ENCODE results near the gene CHMP5.
A peak's percentile ranks its signal among the peaks of the same experiment; 100 is the strongest.

The CHMP5 gene

GRCh38 chr9:33295571-33295970, 30.7 kb downstream of the CHMP5 start:
- Histone ChIP-seq H3K4me2 (peak overlapping the region; percentile 67), H3K4me3 (IDR thresholded peaks at IDR 0.05; ENCODE audit: insufficient read depth, low read depth, low read length) (no peak overlapping the region), H4K20me1 (ENCODE audit: insufficient read depth) (no peaks in the 10 kb centered on the region), H3K4me1 (ENCODE audit: low read depth, poor library complexity, severe bottlenecking) (peaks cover 86% of the 10 kb centered on the region), H2AFZ (ENCODE audit: low read depth) (no peak overlapping the region), H3K36me3 (ENCODE audit: insufficient read depth) (peaks cover 11% of the 10 kb centered on the region), H3K9ac (no peak overlapping the region), H3K27me3 (ENCODE audit: insufficient read depth, low read depth) (no peaks in the 10 kb centered on the region), H3K27ac (peak overlapping the region; percentile 57; the same call in 1 of the 2 replicates), H3K79me2 (ENCODE audit: insufficient read depth, low read depth) (peaks cover 91% of the 10 kb centered on the region)
- TF ChIP-seq, protein P1, sequence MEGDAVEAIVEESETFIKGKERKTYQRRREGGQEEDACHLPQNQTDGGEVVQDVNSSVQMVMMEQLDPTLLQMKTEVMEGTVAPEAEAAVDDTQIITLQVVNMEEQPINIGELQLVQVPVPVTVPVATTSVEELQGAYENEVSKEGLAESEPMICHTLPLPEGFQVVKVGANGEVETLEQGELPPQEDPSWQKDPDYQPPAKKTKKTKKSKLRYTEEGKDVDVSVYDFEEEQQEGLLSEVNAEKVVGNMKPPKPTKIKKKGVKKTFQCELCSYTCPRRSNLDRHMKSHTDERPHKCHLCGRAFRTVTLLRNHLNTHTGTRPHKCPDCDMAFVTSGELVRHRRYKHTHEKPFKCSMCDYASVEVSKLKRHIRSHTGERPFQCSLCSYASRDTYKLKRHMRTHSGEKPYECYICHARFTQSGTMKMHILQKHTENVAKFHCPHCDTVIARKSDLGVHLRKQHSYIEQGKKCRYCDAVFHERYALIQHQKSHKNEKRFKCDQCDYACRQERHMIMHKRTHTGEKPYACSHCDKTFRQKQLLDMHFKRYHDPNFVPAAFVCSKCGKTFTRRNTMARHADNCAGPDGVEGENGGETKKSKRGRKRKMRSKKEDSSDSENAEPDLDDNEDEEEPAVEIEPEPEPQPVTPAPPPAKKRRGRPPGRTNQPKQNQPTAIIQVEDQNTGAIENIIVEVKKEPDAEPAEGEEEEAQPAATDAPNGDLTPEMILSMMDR (conservative IDR thresholded peaks at IDR 0.05; ENCODE audit: low read depth, low read length), result no peak

DNA sequence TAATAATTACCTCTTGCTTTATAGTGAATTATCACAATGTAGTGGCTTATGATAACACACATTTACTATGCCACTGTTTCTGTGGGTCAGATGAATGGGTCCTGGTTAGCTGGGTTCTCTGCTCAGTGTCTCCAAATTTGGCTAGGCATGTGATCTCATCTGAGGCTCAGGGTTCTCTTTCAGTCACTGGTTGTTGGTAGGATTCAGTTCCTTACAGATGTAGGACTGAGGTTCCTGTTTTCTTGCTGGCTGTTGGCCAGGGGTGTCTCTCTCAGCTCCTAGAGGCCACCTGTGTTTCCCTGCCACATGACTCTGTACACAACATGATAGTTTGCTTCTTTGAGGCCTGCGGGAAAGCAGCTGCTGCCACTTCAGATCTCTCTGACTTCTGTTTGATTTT, 32.6 kb downstream of the CHMP5 start:
- H3K4me1 ChIP-seq (ENCODE audit: low read depth, poor library complexity, severe bottlenecking), result peaks cover 73% of the 10 kb centered on the region
- peak overlapping the region; percentile 67 for H3K4me2 ChIP-seq
- no peaks in the 10 kb centered on the region for H4K20me1 ChIP-seq (ENCODE audit: insufficient read depth)
- H3K9ac ChIP-seq, result no peak overlapping the region; the same call in 1 of the 2 replicates
- peak overlapping the region; percentile 57 for H3K27ac ChIP-seq
- no peak overlapping the region for H2AFZ ChIP-seq (ENCODE audit: low read depth)
- peaks cover 79% of the 10 kb centered on the region for H3K79me2 ChIP-seq (ENCODE audit: insufficient read depth, low read depth)
- TF ChIP-seq, protein P1 (conservative IDR thresholded peaks at IDR 0.05; ENCODE audit: low read depth, low read length), result no peak
- H3K27me3 ChIP-seq (ENCODE audit: insufficient read depth, low read depth), result no peaks in the 10 kb centered on the region
- H3K36me3 ChIP-seq (ENCODE audit: insufficient read depth), result peaks cover 18% of the 10 kb centered on the region
- H3K4me3 ChIP-seq (IDR thresholded peaks at IDR 0.05; ENCODE audit: insufficient read depth, low read depth, low read length), result no peak overlapping the region

- H2AFZ ChIP-seq (ENCODE audit: low read depth), result no peak overlapping the region
- peaks cover 53% of the 10 kb centered on the region for H3K4me1 ChIP-seq (ENCODE audit: low read depth, poor library complexity, severe bottlenecking)
- no peak overlapping the region for H3K9ac ChIP-seq
- no peaks in the 10 kb centered on the region for H3K27me3 ChIP-seq (ENCODE audit: insufficient read depth, low read depth)
- H3K4me2 ChIP-seq, result no peak overlapping the region
- peaks cover 21% of the 10 kb centered on the region for H3K36me3 ChIP-seq (ENCODE audit: insufficient read depth)
- no peak overlapping the region for H3K27ac ChIP-seq
- no peak overlapping the region for H3K4me3 ChIP-seq (IDR thresholded peaks at IDR 0.05; ENCODE audit: insufficient read depth, low read depth, low read length)
- TF ChIP-seq, protein P1 (conservative IDR thresholded peaks at IDR 0.05; ENCODE audit: low read depth, low read length), result no peak
- no peaks in the 10 kb centered on the region for H4K20me1 ChIP-seq (ENCODE audit: insufficient read depth)
- peaks cover 53% of the 10 kb centered on the region for H3K79me2 ChIP-seq (ENCODE audit: insufficient read depth, low read depth)
These were observed 35.7 kb downstream of the CHMP5 start for GRCh38 chr9:33300546-33300945.

- peaks cover 20% of the 10 kb centered on the region for H3K4me1 ChIP-seq (ENCODE audit: low read depth, poor library complexity, severe bottlenecking)
- H2AFZ ChIP-seq (ENCODE audit: low read depth), result no peak overlapping the region
- TF ChIP-seq, protein P1 (conservative IDR thresholded peaks at IDR 0.05; ENCODE audit: low read depth, low read length), result no peak
- no peaks in the 10 kb centered on the region for H4K20me1 ChIP-seq (ENCODE audit: insufficient read depth)
- H3K79me2 ChIP-seq (ENCODE audit: insufficient read depth, low read depth), result peaks cover 23% of the 10 kb centered on the region
- no peak overlapping the region for H3K27ac ChIP-seq
- H3K36me3 ChIP-seq (ENCODE audit: insufficient read depth), result peaks cover 28% of the 10 kb centered on the region; the same call in 1 of the 2 replicates
- H3K4me2 ChIP-seq, result no peak overlapping the region
- H3K4me3 ChIP-seq (IDR thresholded peaks at IDR 0.05; ENCODE audit: insufficient read depth, low read depth, low read length), result no peak overlapping the region
- no peaks in the 10 kb centered on the region for H3K27me3 ChIP-seq (ENCODE audit: insufficient read depth, low read depth)
- no peak overlapping the region for H3K9ac ChIP-seq
These were observed 39.5 kb downstream of the CHMP5 start for GRCh38 chr9:33304362-33304761.

Data from KMS-11 (cell line).